ENCODE measurements around the gene PTGDR. TPM values are rescaled to one million over a fixed set of nuclear protein-coding genes. Genes with fewer than 3 reads are reported as not detected.

PTGDR gene
- total and polyA plus RNA-seq, 9 of the 15 experiments (the other 6 are each of a cell fraction or from before 2014, with no cell fraction given): not detected

- FAIRE-seq: no peak
- H4K20me1 ChIP-seq (replicated peaks; ENCODE audit: control insufficient read depth, insufficient read depth, low read length): no peaks in the 10 kb centered on the region
- ChIA-PET POLR2A (interaction anchor here (0.6 kb wide), 1 partner anchor 802 kb away, joined by 3 read pairs; no protein-coding TSS in a partner anchor), CTCF (ENCODE audit: low intra/inter-chr PET ratio) (no interaction called here)
- H3K9me1 ChIP-seq (ENCODE audit: control insufficient read depth, insufficient read depth, low read length): no peaks in the 10 kb centered on the region
- H3K36me3 ChIP-seq (ENCODE audit: control insufficient read depth, insufficient read depth, low read length): no peaks in the 10 kb centered on the region
- 0% methylated on average over 6 of the region's 7 CpGs for WGBS (ENCODE audit: insufficient coverage, low coverage, missing lambda C conversion rate)
- no peaks in the 10 kb centered on the region for H3K27me3 ChIP-seq (ENCODE audit: control insufficient read depth in 2 of 2, insufficient read depth in 2 of 2, low read length in 2 of 2)
- no peak for DNase-seq (ENCODE audit: extremely low read depth in 1 of 4, low spot score in 3 of 4)
- in situ Hi-C loops (cut with MboI) (no loop called here), intact Hi-C loops (cut with micrococcal nuclease) (no loop called here)
- H3K4me3 ChIP-seq: no peak overlapping the region
- no peaks in the 10 kb centered on the region for H3K4me1 ChIP-seq (replicated peaks in 1 of 2; ENCODE audit: control insufficient read depth in 2 of 2, insufficient read depth in 2 of 2, low read length in 2 of 2)
- H2AFZ ChIP-seq (ENCODE audit: low read depth, low read length): no peak overlapping the region
- no peak overlapping the region for H3K9ac ChIP-seq (ENCODE audit: insufficient read depth in 1 of 2, low read depth in 2 of 2, low read length in 2 of 2)
- H3K9me3 ChIP-seq (replicated peaks; ENCODE audit: control insufficient read depth, insufficient read depth, low read depth, low read length): no peaks in the 10 kb centered on the region
- no peak for TF ChIP-seq SREBF1 (IDR thresholded peaks at IDR 0.05; ENCODE audit: borderline replicate concordance, low read depth, low read length)
- TF ChIP-seq, protein P1, sequence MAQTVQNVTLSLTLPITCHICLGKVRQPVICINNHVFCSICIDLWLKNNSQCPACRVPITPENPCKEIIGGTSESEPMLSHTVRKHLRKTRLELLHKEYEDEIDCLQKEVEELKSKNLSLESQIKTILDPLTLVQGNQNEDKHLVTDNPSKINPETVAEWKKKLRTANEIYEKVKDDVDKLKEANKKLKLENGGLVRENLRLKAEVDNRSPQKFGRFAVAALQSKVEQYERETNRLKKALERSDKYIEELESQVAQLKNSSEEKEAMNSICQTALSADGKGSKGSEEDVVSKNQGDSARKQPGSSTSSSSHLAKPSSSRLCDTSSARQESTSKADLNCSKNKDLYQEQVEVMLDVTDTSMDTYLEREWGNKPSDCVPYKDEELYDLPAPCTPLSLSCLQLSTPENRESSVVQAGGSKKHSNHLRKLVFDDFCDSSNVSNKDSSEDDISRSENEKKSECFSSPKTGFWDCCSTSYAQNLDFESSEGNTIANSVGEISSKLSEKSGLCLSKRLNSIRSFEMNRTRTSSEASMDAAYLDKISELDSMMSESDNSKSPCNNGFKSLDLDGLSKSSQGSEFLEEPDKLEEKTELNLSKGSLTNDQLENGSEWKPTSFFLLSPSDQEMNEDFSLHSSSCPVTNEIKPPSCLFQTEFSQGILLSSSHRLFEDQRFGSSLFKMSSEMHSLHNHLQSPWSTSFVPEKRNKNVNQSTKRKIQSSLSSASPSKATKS (CRISPR knock-in tag; IDR thresholded peaks at IDR 0.05): no peak
- TF ChIP-seq HDAC6 (IDR thresholded peaks at IDR 0.05; ENCODE audit: low read depth, low read length): no peak
- TF ChIP-seq GMEB1 (CRISPR knock-in tag; IDR thresholded peaks at IDR 0.05): no peak
- TF ChIP-seq, protein P2, sequence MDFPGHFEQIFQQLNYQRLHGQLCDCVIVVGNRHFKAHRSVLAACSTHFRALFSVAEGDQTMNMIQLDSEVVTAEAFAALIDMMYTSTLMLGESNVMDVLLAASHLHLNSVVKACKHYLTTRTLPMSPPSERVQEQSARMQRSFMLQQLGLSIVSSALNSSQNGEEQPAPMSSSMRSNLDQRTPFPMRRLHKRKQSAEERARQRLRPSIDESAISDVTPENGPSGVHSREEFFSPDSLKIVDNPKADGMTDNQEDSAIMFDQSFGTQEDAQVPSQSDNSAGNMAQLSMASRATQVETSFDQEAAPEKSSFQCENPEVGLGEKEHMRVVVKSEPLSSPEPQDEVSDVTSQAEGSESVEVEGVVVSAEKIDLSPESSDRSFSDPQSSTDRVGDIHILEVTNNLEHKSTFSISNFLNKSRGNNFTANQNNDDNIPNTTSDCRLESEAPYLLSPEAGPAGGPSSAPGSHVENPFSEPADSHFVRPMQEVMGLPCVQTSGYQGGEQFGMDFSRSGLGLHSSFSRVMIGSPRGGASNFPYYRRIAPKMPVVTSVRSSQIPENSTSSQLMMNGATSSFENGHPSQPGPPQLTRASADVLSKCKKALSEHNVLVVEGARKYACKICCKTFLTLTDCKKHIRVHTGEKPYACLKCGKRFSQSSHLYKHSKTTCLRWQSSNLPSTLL (IDR thresholded peaks at IDR 0.05): no peak
- no peak for TF ChIP-seq LCOR (CRISPR knock-in tag; IDR thresholded peaks at IDR 0.05)
- TF ChIP-seq MYC (IDR thresholded peaks at IDR 0.05; ENCODE audit: low read depth, low read length): no peak
- no peak for TF ChIP-seq MYC (CRISPR knock-in tag; IDR thresholded peaks at IDR 0.05; ENCODE audit: borderline replicate concordance, low read depth)
- no peak for TF ChIP-seq FOXJ3 (CRISPR knock-in tag; IDR thresholded peaks at IDR 0.05)
- TF ChIP-seq, protein P3, sequence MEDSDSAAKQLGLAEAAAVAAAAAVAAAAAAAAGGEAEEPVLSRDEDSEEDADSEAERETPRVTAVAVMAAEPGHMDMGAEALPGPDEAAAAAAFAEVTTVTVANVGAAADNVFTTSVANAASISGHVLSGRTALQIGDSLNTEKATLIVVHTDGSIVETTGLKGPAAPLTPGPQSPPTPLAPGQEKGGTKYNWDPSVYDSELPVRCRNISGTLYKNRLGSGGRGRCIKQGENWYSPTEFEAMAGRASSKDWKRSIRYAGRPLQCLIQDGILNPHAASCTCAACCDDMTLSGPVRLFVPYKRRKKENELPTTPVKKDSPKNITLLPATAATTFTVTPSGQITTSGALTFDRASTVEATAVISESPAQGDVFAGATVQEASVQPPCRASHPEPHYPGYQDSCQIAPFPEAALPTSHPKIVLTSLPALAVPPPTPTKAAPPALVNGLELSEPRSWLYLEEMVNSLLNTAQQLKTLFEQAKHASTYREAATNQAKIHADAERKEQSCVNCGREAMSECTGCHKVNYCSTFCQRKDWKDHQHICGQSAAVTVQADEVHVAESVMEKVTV (CRISPR knock-in tag; IDR thresholded peaks at IDR 0.05): no peak
- no TSS peak for BruUV-seq (replicated peaks)
- no peak overlapping the region for H3K4me2 ChIP-seq (ENCODE audit: insufficient read depth, low read length)
- H3K79me2 ChIP-seq (ENCODE audit: control insufficient read depth, insufficient read depth, low read length): no peaks in the 10 kb centered on the region
- H3K27ac ChIP-seq (ENCODE audit: extremely low read depth, low read depth, low read length): no peak overlapping the region
- ATAC-seq: no peak
Observed at GRCh38 chr14:52235866-52236510, 31.5 kb upstream of the PTGDR start.
